Trophoblast cell (in vitro differentiated cells and primary cell): Measurements from ENCODE around the gene LAMA3.

Experiments used
- DNase-seq, 2 donors: peaks; one replicate each; pipeline ENCODE4 v3.0.0-alpha.2; 2016
- H2AFZ ChIP-seq: 2 replicates; pipeline ENCODE4 v1.6.1; 2013; ENCODE audit warnings: low read length, moderate library complexity, mild to moderate bottlenecking; ENCODE audit not compliant: insufficient read depth, poor library complexity
- H2AK5ac ChIP-seq: 2 replicates; pipeline ENCODE4 v1.6.1; 2013; ENCODE audit warnings: mild to moderate bottlenecking, low read length
- H2BK120ac ChIP-seq: 2 replicates; pipeline ENCODE4 v1.6.1; 2013; ENCODE audit warnings: low read length, mild to moderate bottlenecking, moderate library complexity; ENCODE audit not compliant: insufficient read depth, poor library complexity
- H2BK12ac ChIP-seq: 2 replicates; pipeline ENCODE4 v1.6.1; 2013; ENCODE audit warnings: mild to moderate bottlenecking, low read length, moderate library complexity
- H2BK5ac ChIP-seq: 2 replicates; pipeline ENCODE4 v1.6.1; 2013; ENCODE audit warnings: low read length, low read depth, moderate library complexity, mild to moderate bottlenecking; ENCODE audit not compliant: poor library complexity
- H3K14ac ChIP-seq: 2 replicates; pipeline ENCODE4 v1.6.1; 2013; ENCODE audit warnings: mild to moderate bottlenecking, low read length
- H3K18ac ChIP-seq: 2 replicates; pipeline ENCODE4 v1.6.1; 2013; ENCODE audit warnings: mild to moderate bottlenecking, low read length
- H3K23ac ChIP-seq: 2 replicates; pipeline ENCODE4 v1.6.1; 2013; ENCODE audit warnings: low read length
- H3K27ac ChIP-seq: 2 replicates; pipeline ENCODE4 v1.5.1; 2013; ENCODE audit warnings: low read depth, mild to moderate bottlenecking, inconsistent platforms, low read length, moderate library complexity
- H3K27me3 ChIP-seq: 2 replicates; pipeline ENCODE4 v1.6.1; 2013; ENCODE audit warnings: inconsistent platforms, mild to moderate bottlenecking, low read length, moderate library complexity; ENCODE audit not compliant: insufficient read depth
- H3K36me3 ChIP-seq, 2 experiments: 1 replicate in 1 of 2; 2 replicates in 1 of 2; pipeline ENCODE4 v1.6.1; 2013; ENCODE audit warnings: low read length in 2 of 2, mild to moderate bottlenecking in 2 of 2, moderate library complexity in 1 of 2; ENCODE audit not compliant: insufficient read depth in 2 of 2, control insufficient read depth in 1 of 2
- H3K4ac ChIP-seq: 2 replicates; pipeline ENCODE4 v1.6.1; 2013; ENCODE audit warnings: low read depth, mild to moderate bottlenecking, low read length, moderate library complexity
- H3K4me1 ChIP-seq, 2 experiments: 1 replicate in 1 of 2; 2 replicates in 1 of 2; pipeline ENCODE4 v1.6.1; 2013; ENCODE audit warnings: low read length in 2 of 2, mild to moderate bottlenecking in 2 of 2, moderate library complexity in 1 of 2; ENCODE audit not compliant: insufficient read depth in 2 of 2, control insufficient read depth in 1 of 2
- H3K4me2 ChIP-seq: 2 replicates; pipeline ENCODE4 v1.6.1; 2013; ENCODE audit warnings: inconsistent platforms, mild to moderate bottlenecking, low read length, moderate library complexity
- H3K4me3 ChIP-seq: 2 replicates; pipeline ENCODE4 v1.5.1; 2013; ENCODE audit warnings: mild to moderate bottlenecking, low read depth, low read length, inconsistent platforms
- H3K79me1 ChIP-seq: one replicate; pipeline ENCODE4 v1.6.1; 2013; ENCODE audit warnings: low read length
- H3K79me2 ChIP-seq: 2 replicates; pipeline ENCODE4 v1.6.1; 2013; ENCODE audit warnings: low read length, mild to moderate bottlenecking; ENCODE audit not compliant: control insufficient read depth, insufficient read depth, poor library complexity
- H3K9ac ChIP-seq: 2 replicates; pipeline ENCODE4 v1.6.1; 2013; ENCODE audit warnings: mild to moderate bottlenecking, low read length
- H3K9me3 ChIP-seq: 2 replicates; pipeline ENCODE4 v1.6.1; 2013; ENCODE audit warnings: low read depth, mild to moderate bottlenecking, control low read depth, inconsistent platforms, low read length; ENCODE audit not compliant: insufficient read depth
- H4K12ac ChIP-seq: 2 replicates; pipeline ENCODE4 v1.6.1; 2013; ENCODE audit warnings: low read depth, mild to moderate bottlenecking, low read length, moderate library complexity
- H4K8ac ChIP-seq: 2 replicates; pipeline ENCODE4 v1.6.1; 2013; ENCODE audit warnings: low read depth, mild to moderate bottlenecking, low read length, moderate library complexity
- H4K91ac ChIP-seq: one replicate; pipeline ENCODE4 v1.6.1; 2013; ENCODE audit warnings: low read depth, mild to moderate bottlenecking, low read length, moderate library complexity
- WGBS: extraction: QIAGEN DNeasy Blood & Tissue Kit; methylation state at CpG from one replicate; pipeline ENCODE4 v1.1.7; 2013; ENCODE audit warnings: missing lambda C conversion rate; ENCODE audit not compliant: insufficient read length, insufficient coverage; ENCODE audit errors: extremely low coverage; 5-methylcytosine and 5-hydroxymethylcytosine counted together

Gene LAMA3

DNA sequence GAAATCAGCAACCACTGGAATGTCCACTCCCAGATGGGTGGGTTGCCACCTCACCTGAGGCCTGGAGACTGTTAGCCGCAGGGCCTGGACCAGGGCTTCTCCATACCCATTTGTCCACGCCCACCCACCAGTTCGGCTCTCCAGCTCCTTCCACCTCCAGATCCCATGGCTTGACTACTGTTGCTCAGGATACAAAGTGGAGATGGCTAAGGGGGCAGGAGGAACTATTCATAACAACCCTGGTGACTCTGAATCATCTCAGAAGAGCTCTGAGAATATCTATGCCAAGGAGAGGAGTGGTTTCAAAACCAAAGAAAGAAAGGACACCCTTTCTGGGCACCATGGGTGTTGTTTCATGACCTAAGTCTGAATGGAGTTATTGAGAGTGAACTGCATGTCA is 145.8 kb downstream of the LAMA3 start:
- Histone ChIP-seq H3K4ac (no peak overlapping the region), H3K23ac (no peak overlapping the region), H2BK120ac (no peak overlapping the region), H3K4me1 (no peaks in the 10 kb centered on the region), H2BK5ac (no peak overlapping the region), H4K12ac (no peak overlapping the region), H3K79me2 (no peaks in the 10 kb centered on the region), H3K79me1 (no peaks in the 10 kb centered on the region), H3K14ac (no peak overlapping the region), H4K91ac (no peak overlapping the region), H2BK12ac (no peak overlapping the region), H3K18ac (no peak overlapping the region), H3K36me3 (no peaks in the 10 kb centered on the region), H2AK5ac (no peak overlapping the region), H3K4me2 (no peak overlapping the region), H3K27ac (no peak overlapping the region), H2AFZ (no peak overlapping the region), H3K9me3 (no peaks in the 10 kb centered on the region), H3K4me3 (no peak overlapping the region), H3K27me3 (no peaks in the 10 kb centered on the region), H3K9ac (no peak overlapping the region), H4K8ac (no peak overlapping the region)
- peak; percentile 87 to 89 for DNase-seq
- WGBS = no CpG with 5 or more reads among the region's 3 CpGs

DNA sequence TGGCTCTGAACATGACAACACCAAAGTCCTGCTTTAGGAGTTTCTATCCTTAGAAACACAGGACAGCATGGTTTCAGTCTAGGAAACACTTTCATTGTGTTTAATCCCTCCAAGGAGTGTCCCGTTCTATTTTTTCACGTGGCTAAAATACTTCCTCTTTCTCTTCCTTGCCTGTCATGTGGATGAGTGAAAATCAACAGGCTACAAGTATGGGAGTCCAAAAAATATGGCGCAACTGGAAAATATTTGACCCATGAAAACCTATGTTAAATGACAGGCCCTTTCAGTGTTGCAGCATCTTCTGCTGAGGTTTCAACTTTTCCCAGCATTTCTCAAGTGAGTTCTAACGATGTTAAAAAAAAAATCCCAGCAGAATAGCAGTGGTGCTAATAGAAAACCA is 146.3 kb downstream of the LAMA3 start:
- Histone ChIP-seq H2BK5ac (no peak overlapping the region), H3K27ac (no peak overlapping the region), H4K8ac (no peak overlapping the region), H3K4ac (no peak overlapping the region), H3K4me1 (no peaks in the 10 kb centered on the region), H4K91ac (no peak overlapping the region), H2AFZ (no peak overlapping the region), H3K4me3 (no peak overlapping the region), H3K23ac (no peak overlapping the region), H2BK12ac (no peak overlapping the region), H3K79me2 (no peaks in the 10 kb centered on the region), H3K9me3 (no peaks in the 10 kb centered on the region), H3K36me3 (no peaks in the 10 kb centered on the region), H4K12ac (no peak overlapping the region), H2AK5ac (no peak overlapping the region), H3K14ac (no peak overlapping the region), H3K9ac (no peak overlapping the region), H3K18ac (no peak overlapping the region), H3K79me1 (no peaks in the 10 kb centered on the region), H3K4me2 (no peak overlapping the region), H3K27me3 (no peaks in the 10 kb centered on the region), H2BK120ac (no peak overlapping the region)
- no CpG with 5 or more reads among the region's 4 CpGs for WGBS
- DNase-seq = peak; percentile 56 to 78

DNA sequence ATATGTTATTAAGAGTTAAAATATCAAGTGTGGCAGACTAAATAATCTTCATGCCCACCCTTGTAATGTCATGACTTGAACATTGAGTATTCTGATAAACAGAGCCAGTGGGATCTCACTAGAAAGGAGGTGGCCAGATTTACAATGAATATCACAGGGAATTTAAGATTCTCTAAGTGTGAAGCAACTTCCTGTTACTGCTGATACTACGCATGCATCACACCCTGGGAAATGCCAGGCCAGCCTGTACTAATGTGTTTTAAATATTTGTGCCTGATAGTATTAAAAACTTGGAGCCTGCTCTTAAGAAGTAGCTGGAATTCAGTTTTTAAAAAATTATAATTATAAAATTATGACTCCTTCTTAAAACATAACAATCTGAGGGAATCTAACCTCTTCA is 148.3 kb downstream of the LAMA3 start:
- Histone ChIP-seq H4K91ac (no peak overlapping the region), H3K4me3 (no peak overlapping the region), H2AFZ (no peak overlapping the region), H3K14ac (no peak overlapping the region), H3K4ac (no peak overlapping the region), H3K4me1 (no peaks in the 10 kb centered on the region), H3K4me2 (no peak overlapping the region), H3K79me1 (no peaks in the 10 kb centered on the region), H2BK12ac (no peak overlapping the region), H3K27ac (no peak overlapping the region), H3K36me3 (no peaks in the 10 kb centered on the region), H2BK5ac (no peak overlapping the region), H2AK5ac (no peak overlapping the region), H3K9me3 (no peaks in the 10 kb centered on the region), H2BK120ac (no peak overlapping the region), H4K8ac (no peak overlapping the region), H4K12ac (no peak overlapping the region), H3K9ac (no peak overlapping the region), H3K79me2 (no peaks in the 10 kb centered on the region), H3K27me3 (no peaks in the 10 kb centered on the region), H3K23ac (no peak overlapping the region), H3K18ac (no peak overlapping the region)
- peak; percentile 29 to 55 for DNase-seq
- no CpG with 5 or more reads among the region's 1 CpG for WGBS

DNA sequence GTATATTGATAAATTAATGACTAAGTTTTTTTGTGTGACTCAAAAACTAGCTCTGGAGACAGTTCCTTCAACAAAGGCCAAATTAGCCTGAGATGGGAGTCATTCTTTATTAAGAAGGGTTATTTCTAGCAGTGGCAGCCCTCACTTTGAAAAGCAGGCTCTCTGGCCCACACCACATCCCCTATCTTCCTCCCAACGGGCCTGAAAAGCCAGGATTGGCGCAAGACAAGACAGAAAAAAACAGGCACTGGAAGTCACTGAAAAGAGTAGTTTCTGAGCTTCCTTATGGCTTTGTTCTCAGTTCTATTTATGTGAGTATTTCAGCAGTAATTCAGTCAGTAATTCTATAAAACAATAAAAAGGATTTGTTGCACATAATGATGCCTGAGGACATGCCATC is 149.0 kb downstream of the LAMA3 start:
- H2BK5ac ChIP-seq = no peak overlapping the region
- no peak for DNase-seq
- H2AFZ ChIP-seq = no peak overlapping the region
- H3K4ac ChIP-seq = no peak overlapping the region
- H3K18ac ChIP-seq = no peak overlapping the region
- no peak overlapping the region for H3K23ac ChIP-seq
- no CpG with 5 or more reads among the region's 2 CpGs for WGBS
- H3K79me1 ChIP-seq = no peaks in the 10 kb centered on the region
- H3K4me1 ChIP-seq = no peaks in the 10 kb centered on the region
- no peak overlapping the region for H4K91ac ChIP-seq
- H3K27ac ChIP-seq = no peak overlapping the region
- no peak overlapping the region for H4K12ac ChIP-seq
- no peak overlapping the region for H2BK12ac ChIP-seq
- H3K36me3 ChIP-seq = no peaks in the 10 kb centered on the region
- H3K9me3 ChIP-seq = no peaks in the 10 kb centered on the region
- no peak overlapping the region for H3K4me3 ChIP-seq
- no peaks in the 10 kb centered on the region for H3K79me2 ChIP-seq
- no peaks in the 10 kb centered on the region for H3K27me3 ChIP-seq
- H3K4me2 ChIP-seq = no peak overlapping the region
- H4K8ac ChIP-seq = no peak overlapping the region
- H2BK120ac ChIP-seq = no peak overlapping the region
- H3K14ac ChIP-seq = no peak overlapping the region
- H2AK5ac ChIP-seq = no peak overlapping the region
- H3K9ac ChIP-seq = no peak overlapping the region
